GM10248 (cell line): ENCODE results near the gene SRCIN1.

Experiments
- CTCF ChIA-PET: fragments of 300-600 bp; sonication (Branson Sonifier 250); formaldehyde crosslinking; extraction: SDS; loops from one replicate; lab custom pipeline; 2021; ENCODE audit warnings: antibody characterized with exemption; lab: Yijun Ruan, JAX
- POLR2A ChIA-PET: fragments of 350-650 bp; sonication (Branson Sonifier 250); formaldehyde crosslinking; extraction: SDS; loops from one replicate; lab custom pipeline; 2020; ENCODE audit warnings: antibody characterized with exemption; lab: Yijun Ruan, JAX
- DNase-seq: peaks from one replicate; pipeline ENCODE4 v3.0.0; 2012; ENCODE audit errors: extremely low spot score
- TF ChIP-seq, protein P1 (sequence below): IDR thresholded peaks from 2 replicates; pipeline ENCODE4 v1.5.1; 2012; ENCODE audit warnings: mild to moderate bottlenecking, low read depth; ENCODE audit errors: extremely low read depth, missing control alignments, control extremely low read depth

Gene SRCIN1

DNA sequence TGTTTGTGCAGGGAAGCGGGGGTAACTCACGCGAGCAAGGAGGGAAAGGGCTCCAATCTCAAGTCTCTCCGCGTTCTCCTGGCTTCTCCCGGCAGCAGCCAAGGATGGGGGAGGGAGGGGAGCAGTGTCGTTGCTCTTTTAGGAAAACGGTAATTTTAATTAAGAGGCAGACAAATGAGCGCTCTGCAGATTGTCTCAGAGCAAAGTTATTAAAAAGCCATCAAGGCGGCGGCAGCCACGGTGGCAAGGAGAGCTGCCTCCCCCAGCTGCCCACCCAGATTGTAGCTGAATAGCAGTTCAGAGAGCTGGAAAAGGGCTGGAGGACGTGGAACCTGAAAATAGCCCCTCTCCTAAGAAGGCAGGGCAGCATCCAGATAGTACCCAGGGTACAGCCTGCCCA is 11.6 kb downstream of the SRCIN1 start:
- no peak for DNase-seq
- ChIA-PET POLR2A (no interaction called here), CTCF (interaction anchor here (1.3 to 4.8 kb wide), 3 partner anchors 11 to 36 kb away, joined by 4 to 21 read pairs (median 19); no protein-coding TSS in a partner anchor)
- TF ChIP-seq, protein P1, sequence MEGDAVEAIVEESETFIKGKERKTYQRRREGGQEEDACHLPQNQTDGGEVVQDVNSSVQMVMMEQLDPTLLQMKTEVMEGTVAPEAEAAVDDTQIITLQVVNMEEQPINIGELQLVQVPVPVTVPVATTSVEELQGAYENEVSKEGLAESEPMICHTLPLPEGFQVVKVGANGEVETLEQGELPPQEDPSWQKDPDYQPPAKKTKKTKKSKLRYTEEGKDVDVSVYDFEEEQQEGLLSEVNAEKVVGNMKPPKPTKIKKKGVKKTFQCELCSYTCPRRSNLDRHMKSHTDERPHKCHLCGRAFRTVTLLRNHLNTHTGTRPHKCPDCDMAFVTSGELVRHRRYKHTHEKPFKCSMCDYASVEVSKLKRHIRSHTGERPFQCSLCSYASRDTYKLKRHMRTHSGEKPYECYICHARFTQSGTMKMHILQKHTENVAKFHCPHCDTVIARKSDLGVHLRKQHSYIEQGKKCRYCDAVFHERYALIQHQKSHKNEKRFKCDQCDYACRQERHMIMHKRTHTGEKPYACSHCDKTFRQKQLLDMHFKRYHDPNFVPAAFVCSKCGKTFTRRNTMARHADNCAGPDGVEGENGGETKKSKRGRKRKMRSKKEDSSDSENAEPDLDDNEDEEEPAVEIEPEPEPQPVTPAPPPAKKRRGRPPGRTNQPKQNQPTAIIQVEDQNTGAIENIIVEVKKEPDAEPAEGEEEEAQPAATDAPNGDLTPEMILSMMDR: no peak

- ChIA-PET POLR2A (no interaction called here), CTCF (interaction anchor here (1.1 to 3.3 kb wide), 3 partner anchors 9 to 34 kb away, joined by 3 to 19 read pairs (median 8); partner anchors contain the start of gene SRCIN1)
- TF ChIP-seq, protein P1: no peak
- DNase-seq: no peak
These were observed 13.3 kb downstream of the SRCIN1 start for GRCh38 chr17:38592487-38592886.

DNA sequence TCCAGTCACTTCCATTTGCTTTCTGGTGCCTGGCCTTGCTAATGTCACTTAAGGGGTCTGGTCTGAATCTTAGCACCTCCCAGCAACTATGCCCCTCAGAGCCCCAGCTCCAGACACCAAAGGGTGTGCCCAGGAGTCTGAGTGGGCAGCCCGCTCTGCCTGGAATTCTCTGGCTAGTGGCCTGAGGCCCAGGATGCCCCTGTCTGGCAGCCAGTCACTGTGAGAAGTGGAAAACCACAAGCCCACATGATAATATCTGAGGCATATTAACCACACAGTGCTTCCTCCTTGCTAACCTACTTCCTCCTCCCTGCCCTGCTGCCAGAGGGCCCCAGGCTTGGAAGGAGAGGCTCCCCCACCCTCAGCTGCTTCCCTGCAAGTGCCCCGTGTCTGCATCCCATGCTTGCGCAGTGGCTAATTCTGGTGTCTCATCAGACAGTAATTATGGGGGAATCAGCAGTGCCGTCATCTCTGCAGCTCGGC is 14.0 kb downstream of the SRCIN1 start:
- POLR2A ChIA-PET: no interaction called here
- no peak for DNase-seq
- TF ChIP-seq, protein P1: no peak
- CTCF ChIA-PET: interaction anchor here (1.1 to 3.3 kb wide), 4 partner anchors 8 to 33 kb away, joined by 3 to 19 read pairs (median 6); partner anchors contain the start of gene SRCIN1

DNA sequence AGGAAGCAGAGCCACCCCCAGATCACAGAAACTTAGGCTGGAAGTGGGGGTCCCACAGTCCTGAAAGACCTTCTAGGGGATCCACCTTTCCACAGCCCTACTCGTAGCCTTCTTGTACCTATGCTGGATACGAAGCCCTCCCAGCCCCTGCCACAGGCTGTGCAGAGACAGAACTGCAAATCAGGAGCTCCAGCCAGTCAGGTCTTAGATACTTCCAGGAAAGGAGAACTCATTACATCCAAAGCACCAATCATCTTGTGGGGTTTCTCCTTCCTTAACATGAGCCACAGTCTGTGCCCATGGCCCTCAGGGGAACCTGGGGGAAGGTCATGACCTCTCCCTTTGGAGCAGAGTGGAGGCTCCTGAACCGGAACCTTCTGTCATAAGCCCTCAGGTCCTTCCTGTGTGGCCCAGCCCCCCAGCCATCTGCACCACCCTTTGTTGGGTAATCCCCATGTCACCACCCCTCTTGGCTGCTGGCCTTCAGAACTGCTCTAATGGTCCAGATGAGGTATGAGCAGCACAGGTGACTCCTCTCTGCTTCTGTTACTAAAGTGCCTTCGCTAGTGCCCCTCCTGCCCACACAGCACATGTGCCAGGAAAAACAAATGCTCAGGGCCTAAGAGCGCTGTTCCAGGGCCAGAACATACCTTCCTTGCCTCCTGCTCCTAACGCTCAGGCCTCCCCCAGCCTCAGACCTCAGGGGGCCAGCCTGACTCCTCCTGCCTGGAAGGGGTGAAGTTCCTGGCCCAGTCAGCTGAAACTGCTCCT is 14.6 kb downstream of the SRCIN1 start:
- DNase-seq: no peak
- TF ChIP-seq, protein P1: no peak
- ChIA-PET CTCF (interaction anchor here (1.1 to 12.6 kb wide), 4 partner anchors 15 to 75 kb away, joined by 3 to 92 read pairs (median 6); partner anchors contain the start of gene SRCIN1), POLR2A (no interaction called here)

DNA sequence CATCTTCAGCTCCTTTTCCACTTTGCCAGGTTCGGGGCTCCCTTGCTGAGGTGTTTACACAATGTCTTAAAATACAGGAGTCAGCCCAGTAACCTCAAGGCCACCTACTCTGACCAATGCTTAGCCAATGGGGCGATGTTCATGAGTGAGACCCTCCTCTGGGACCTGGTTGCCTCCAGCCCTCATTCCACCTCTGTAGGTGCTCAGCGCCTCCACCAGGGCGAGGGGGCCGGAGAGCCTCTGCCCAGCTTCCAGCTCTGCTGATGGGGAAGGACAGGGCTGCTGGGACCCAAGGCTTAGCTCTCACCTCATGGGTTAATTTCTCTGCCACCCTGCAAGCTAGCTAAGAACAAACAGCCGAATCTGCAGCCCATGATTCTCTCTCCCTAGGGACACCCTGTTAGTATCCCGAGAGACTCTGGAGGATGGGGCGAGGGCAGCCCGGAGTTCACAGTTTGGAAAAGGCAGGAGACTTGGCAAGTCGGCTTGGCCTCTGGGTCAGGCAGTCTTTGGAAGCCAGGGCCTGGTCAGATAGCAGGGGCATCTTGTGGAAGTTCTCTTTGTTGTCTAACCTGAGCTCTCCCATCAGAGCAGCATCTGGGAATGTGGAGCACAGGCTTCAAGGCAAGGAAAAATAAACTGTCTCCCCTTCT is 16.2 kb downstream of the SRCIN1 start:
- ChIA-PET POLR2A (no interaction called here), CTCF (interaction anchor here (1.2 to 12.6 kb wide), 4 partner anchors 17 to 76 kb away, joined by 3 to 92 read pairs (median 6); no protein-coding TSS in a partner anchor)
- TF ChIP-seq, protein P1: no peak
- no peak for DNase-seq

DNA sequence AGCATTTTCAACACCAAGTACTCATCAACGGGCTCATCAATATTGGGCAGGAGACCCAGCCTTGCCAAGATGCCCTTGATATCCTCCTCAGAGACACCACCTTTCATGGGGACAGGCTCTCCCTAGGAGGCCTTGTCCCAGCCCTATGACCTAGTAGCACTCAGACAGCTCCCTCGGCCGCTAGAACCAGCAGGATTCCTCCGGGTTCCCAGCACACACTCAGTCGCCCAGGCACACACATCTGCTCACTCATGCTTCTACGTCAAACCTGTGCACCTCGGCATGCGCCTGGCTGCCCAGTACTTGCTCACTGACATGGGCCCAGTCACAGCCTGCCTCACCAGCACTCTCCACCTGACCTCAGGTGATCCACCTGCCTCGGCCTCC is 17.0 kb downstream of the SRCIN1 start:
- ChIA-PET CTCF (interaction anchor here (1.0 to 12.6 kb wide), 4 partner anchors 18 to 77 kb away, joined by 3 to 92 read pairs (median 6); no protein-coding TSS in a partner anchor), POLR2A (no interaction called here)
- no peak for DNase-seq
- TF ChIP-seq, protein P1: no peak
